Sciatic nerve (tissue), 2 donors: ENCODE results near the gene PAPLN. TPM values are rescaled to one million over a fixed set of nuclear protein-coding genes. Genes with fewer than 3 reads are reported as not detected.

Source experiments
- ATAC-seq: fragments of 200-7000 bp; cut with Tn5 transposase; one replicate; pipeline ENCODE4 v1.9.1; 2020; ENCODE audit warnings: mild to moderate bottlenecking, moderate library complexity
- DNase-seq: peaks from one replicate; pipeline ENCODE4 v3.0.0-alpha.2; 2020; ENCODE audit warnings: low spot score
- intact Hi-C: fragments of 100-400 bp; cut with DNase I; formaldehyde crosslinking; loops from one replicate; pipeline ENCODE4 v1.14.2; 2022
- total RNA-seq: library from RNA; stranded (reverse); fragmentation: NEBNext Ultra II Directional; extraction: Animal tissue kit (Norgen Biotek cat#: 25700); gene quantifications from one replicate; pipeline ENCODE4 v1.2.1, GENCODE V29; 2021
- donor health status: DM: no; HTN: no; CAD: no.
- donor health status: DM: no; HTN: no; CAD: no.

PAPLN gene
- total RNA-seq, 1 donor from 2014 or later, result 115 TPM

DNA sequence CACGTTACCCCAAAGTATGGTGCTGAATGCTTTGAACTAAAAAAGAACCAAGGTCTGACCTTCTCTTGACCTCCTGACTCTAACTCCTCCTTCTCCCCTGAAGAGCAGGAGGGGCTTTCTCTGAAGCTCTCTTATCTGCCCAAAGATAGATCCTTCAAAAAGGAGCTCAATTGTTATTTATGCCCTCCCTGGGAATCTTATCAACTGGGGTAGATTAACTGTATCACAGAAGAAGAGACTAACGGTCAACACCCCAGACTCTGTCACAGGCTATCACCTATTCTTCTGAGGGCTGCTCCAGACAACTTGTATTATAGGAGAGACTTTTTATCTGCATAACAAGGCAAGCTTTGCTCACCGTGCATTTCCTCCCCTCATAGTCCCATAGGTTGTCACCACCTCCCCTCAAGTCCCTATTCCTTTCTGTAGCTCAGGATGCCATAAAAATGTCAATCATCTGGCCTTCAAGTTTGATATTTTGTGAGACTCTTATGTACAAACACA lies 86.6 kb downstream of the PAPLN start:
- no peak for ATAC-seq
- no peak for DNase-seq
- intact Hi-C loops, result no loop called here

Other genes with a start within 250 kb of the PAPLN start
- gene ZFYVE1, start 210.4 kb upstream of the PAPLN start, total RNA-seq, result 22.4 TPM
- gene RBM25, start 179.0 kb upstream of the PAPLN start, total RNA-seq, result 100 TPM
- gene PSEN1, start 101.0 kb upstream of the PAPLN start, total RNA-seq, result 62.1 TPM
- 119 TPM for gene NUMB, start 221.0 kb downstream of the PAPLN start, total RNA-seq